Sigmoid colon (tissue), 7 donors: ENCODE data around the gene SLC10A6. TPM values are rescaled to one million over a fixed set of nuclear protein-coding genes. Genes with fewer than 3 reads are reported as not detected.
A peak's percentile ranks its signal among the peaks of the same experiment; 100 is the strongest.

Experiments used
- DNase-seq: peaks from one replicate; pipeline ENCODE4 v3.0.0-alpha.2; 2019
- H3K27ac ChIP-seq, 4 donors: fragments of 200-600 bp; sonication (generic); one replicate each; pipeline ENCODE4 v1.5.1; 2016 to 2019; ENCODE audit warnings: mild to moderate bottlenecking in 1 of 4
- H3K27me3 ChIP-seq, 3 donors: fragments of 200-600 bp; sonication (generic); one replicate each; pipeline ENCODE4 v1.5.1; 2019; ENCODE audit warnings: mild to moderate bottlenecking in 1 of 3
- H3K36me3 ChIP-seq, 4 donors: fragments of 200-600 bp; sonication (generic); one replicate each; pipeline ENCODE4 v1.5.1; 2016 to 2019
- H3K4me1 ChIP-seq, 4 donors: fragments of 200-600 bp; sonication (generic); one replicate each; pipeline ENCODE4 v1.5.1; 2017 to 2019
- H3K4me3 ChIP-seq, 4 donors: fragments of 200-600 bp; sonication (generic); one replicate each; pipeline ENCODE4 v1.5.1; 2017 to 2019; ENCODE audit warnings: mild to moderate bottlenecking in 2 of 4, moderate library complexity in 1 of 4
- H3K9me3 ChIP-seq, 4 donors: fragments of 200-600 bp in 3 of 4; sonication (generic) in 3 of 4; one replicate each; pipeline versions ENCODE4 v1.5.1 to v1.6.1; 2013 to 2019
- CTCF ChIP-seq, 4 experiments: fragments of 450-650 bp in 3 of 4; fragments of 200-600 bp in 1 of 4; IDR thresholded peaks; one replicate each; pipeline ENCODE4 v1.5.1; 2016 to 2019; ENCODE audit warnings: antibody characterized with exemption in 4 of 4, mild to moderate bottlenecking in 3 of 4, moderate library complexity in 2 of 4
- EP300 ChIP-seq, 4 donors: sonication (generic); formaldehyde crosslinking; IDR thresholded peaks; one replicate each; pipeline ENCODE4 v1.6.1; 2017; ENCODE audit warnings: antibody characterized with exemption in 4 of 4
- POLR2A ChIP-seq, 2 donors: fragments of 450-650 bp; IDR thresholded peaks; one replicate each; pipeline ENCODE4 v1.6.1; 2016; ENCODE audit warnings: antibody characterized with exemption in 2 of 2, mild to moderate bottlenecking in 2 of 2, moderate library complexity in 2 of 2
- POLR2AphosphoS5 ChIP-seq, 4 donors: sonication (generic); formaldehyde crosslinking; IDR thresholded peaks; one replicate each; pipeline ENCODE4 v1.6.1; 2017; ENCODE audit warnings: antibody characterized with exemption in 4 of 4
- WGBS, 2 donors: extraction: QIAGEN DNeasy Blood & Tissue Kit; methylation state at CpG; one replicate each; pipeline ENCODE4 v1.1.7; 2013; 5-methylcytosine and 5-hydroxymethylcytosine counted together
- intact Hi-C: fragments of 100-400 bp; cut with DNase I; formaldehyde crosslinking; loops from one replicate; pipeline ENCODE4 v1.15.1; 2023
- polyA plus RNA-seq, 3 donors: library from polyadenylated mRNA; stranded (reverse); fragments of 200-250 nt; gene quantifications; one replicate each; pipeline ENCODE4 v1.2.3, GENCODE V29; 2013
- total RNA-seq, 4 donors: library from RNA; depleted of rRNA; stranded (reverse); fragments of >200 nt; gene quantifications; one replicate each; pipeline ENCODE4 v1.1.0, GENCODE V29; 2016
- donor health status: healthy with polysubstance abuse.
- donor health status: Bipolar disorder and iron deficiency.
- donor health status: healthy.

The SLC10A6 gene
- total and polyA plus RNA-seq, 7 donors = 0.20 to 2.8 (median 1.6) TPM; not detected in 3

- TF ChIP-seq POLR2AphosphoS5 (IDR thresholded peaks at IDR 0.05) = no peak
- no peak for TF ChIP-seq POLR2A (IDR thresholded peaks at IDR 0.05)
- no peak for TF ChIP-seq CTCF (IDR thresholded peaks at IDR 0.05)
- no peak for TF ChIP-seq EP300 (IDR thresholded peaks at IDR 0.05)
- no peaks in the 10 kb centered on the region for H3K36me3 ChIP-seq
- no peak overlapping the region for H3K4me3 ChIP-seq
- intact Hi-C loops = no loop called here
- H3K27ac ChIP-seq = no peak overlapping the region
- 93 to 95% methylated on average over 8 of the region's 8 CpGs for WGBS, 2 donors
- H3K4me1 ChIP-seq = peaks cover 0 to 13% (median 5%) of the 10 kb centered on the region in 4 donors
- no peaks in the 10 kb centered on the region for H3K27me3 ChIP-seq
- no peaks in the 10 kb centered on the region for H3K9me3 ChIP-seq
- DNase-seq = no peak
These were observed 8.3 kb upstream of the SLC10A6 start for GRCh38 chr4:86857341-86858052.

GRCh38 chr4:86856896-86857295, 7.7 kb upstream of the SLC10A6 start:
- Histone ChIP-seq H3K27ac (no peak overlapping the region), H3K9me3 (no peaks in the 10 kb centered on the region), H3K4me1 (peaks cover 0 to 13% (median 5%) of the 10 kb centered on the region in 4 donors), H3K4me3 (no peak overlapping the region), H3K27me3 (no peaks in the 10 kb centered on the region), H3K36me3 (no peaks in the 10 kb centered on the region)
- intact Hi-C loops = no loop called here
- no peak for DNase-seq
- 67 to 87% methylated on average over 1 of the region's 1 CpG for WGBS, 2 donors
- TF ChIP-seq CTCF (IDR thresholded peaks at IDR 0.05) (no peak), POLR2A (IDR thresholded peaks at IDR 0.05) (no peak), EP300 (IDR thresholded peaks at IDR 0.05) (no peak), POLR2AphosphoS5 (IDR thresholded peaks at IDR 0.05) (no peak)

GRCh38 chr4:86855572-86855971, 6.4 kb upstream of the SLC10A6 start:
- 73 to 79% methylated on average over 2 of the region's 2 CpGs for WGBS, 2 donors
- no peak for DNase-seq
- Histone ChIP-seq H3K27ac (no peak overlapping the region), H3K36me3 (no peaks in the 10 kb centered on the region), H3K9me3 (no peaks in the 10 kb centered on the region), H3K27me3 (no peaks in the 10 kb centered on the region), H3K4me1 (peaks cover 0 to 13% (median 5%) of the 10 kb centered on the region in 4 donors), H3K4me3 (no peak overlapping the region)
- TF ChIP-seq POLR2A (IDR thresholded peaks at IDR 0.05) (no peak), POLR2AphosphoS5 (IDR thresholded peaks at IDR 0.05) (peak in 1 of 4 donors; percentile 14)
- intact Hi-C loops = no loop called here

GRCh38 chr4:86853209-86853608, 4.0 kb upstream of the SLC10A6 start:
- peaks cover 0 to 13% (median 5%) of the 10 kb centered on the region in 4 donors for H3K4me1 ChIP-seq
- no peak overlapping the region for H3K4me3 ChIP-seq
- no peaks in the 10 kb centered on the region for H3K27me3 ChIP-seq
- H3K9me3 ChIP-seq = no peaks in the 10 kb centered on the region
- intact Hi-C loops = no loop called here
- TF ChIP-seq EP300 (IDR thresholded peaks at IDR 0.05) (no peak), POLR2AphosphoS5 (IDR thresholded peaks at IDR 0.05) (no peak), POLR2A (IDR thresholded peaks at IDR 0.05) (no peak), CTCF (IDR thresholded peaks at IDR 0.05) (no peak)
- DNase-seq = no peak
- H3K36me3 ChIP-seq = no peaks in the 10 kb centered on the region
- no peak overlapping the region for H3K27ac ChIP-seq
- WGBS, 2 donors = 75 to 92% methylated on average over 5 of the region's 5 CpGs

GRCh38 chr4:86848136-86848535, 1.0 kb downstream of the SLC10A6 start:
- Histone ChIP-seq H3K4me1 (no peaks in the 10 kb centered on the region), H3K27me3 (no peaks in the 10 kb centered on the region), H3K36me3 (no peaks in the 10 kb centered on the region), H3K9me3 (no peaks in the 10 kb centered on the region), H3K4me3 (peak overlapping the region in 1 of 4 donors; percentile 12), H3K27ac (peak overlapping the region in 1 of 4 donors; percentile 17)
- intact Hi-C loops = no loop called here
- no peak for DNase-seq
- TF ChIP-seq POLR2AphosphoS5 (IDR thresholded peaks at IDR 0.05) (no peak), POLR2A (IDR thresholded peaks at IDR 0.05) (no peak), EP300 (IDR thresholded peaks at IDR 0.05) (no peak), CTCF (IDR thresholded peaks at IDR 0.05) (no peak)
- 74 to 78% methylated on average over 7 of the region's 7 CpGs for WGBS, 2 donors
